Endothelial cell of umbilical vein (primary cell): Measurements from ENCODE around the gene ARHGEF7. TPM values are rescaled to one million over a fixed set of nuclear protein-coding genes. Genes with fewer than 3 reads are reported as not detected.
"Not testable (repeated sequence)": the region's sequence is repeated elsewhere in the genome, so short reads cannot be mapped to it uniquely, and the experiment has no call there.

Source experiments
- BruUV-seq: library from RNA; stranded (reverse); fragments of 400-500 nt; replicated peaks from 2 replicates; lab custom pipeline; 2021; lab: Mats Ljungman, UMichigan
- CTCF ChIA-PET: fragments of 300-600, 350-600 bp; sonication (Branson Sonifier 250); formaldehyde crosslinking; loops from one replicate; lab custom pipeline; 2021; ENCODE audit warnings: antibody characterized with exemption, inconsistent platforms; lab: Charles Lee
- POLR2A ChIA-PET: fragments of 300-600, 350-600 bp; sonication (Branson Sonifier 250); formaldehyde crosslinking; loops from one replicate; lab custom pipeline; 2021; ENCODE audit warnings: antibody characterized with exemption, inconsistent platforms; lab: Charles Lee
- DNase-seq: peaks from one replicate; pipeline ENCODE4 v3.0.0-alpha.2; 2011; ENCODE audit warnings: low read depth, low spot score
- FAIRE-seq: peaks from 2 replicates; lab custom pipeline; 2011; peaks lifted over from hg19 to GRCh38; lab: Jason Lieb, UNC
- H2AFZ ChIP-seq: 2 replicates; pipeline ENCODE4 v1.6.0; 2012; ENCODE audit warnings: low read depth, low read length, control low read depth, inconsistent platforms
- H3K27ac ChIP-seq: 2 replicates; pipeline ENCODE4 v1.5.1; 2011; ENCODE audit warnings: low read depth, mild to moderate bottlenecking, control low read depth, low read length, moderate library complexity; ENCODE audit not compliant: insufficient read depth
- H3K27me3 ChIP-seq, 2 experiments: 2 replicates each; pipeline versions ENCODE4 v1.6.0 to v1.6.1; 2011; ENCODE audit warnings: low read length in 2 of 2, mixed read lengths in 1 of 2; ENCODE audit not compliant: control insufficient read depth in 2 of 2, insufficient read depth in 2 of 2
- H3K36me3 ChIP-seq, 2 experiments: 2 replicates in 1 of 2; 3 replicates in 1 of 2; pipeline ENCODE4 v1.5.1; 2011; ENCODE audit warnings: low read length in 2 of 2, mild to moderate bottlenecking in 1 of 2, moderate library complexity in 1 of 2; ENCODE audit not compliant: control insufficient read depth in 2 of 2, insufficient read depth in 2 of 2; ENCODE audit errors: extremely low read depth in 1 of 2
- H3K4me1 ChIP-seq: 3 replicates; pipeline ENCODE4 v1.5.1; 2011; ENCODE audit warnings: mild to moderate bottlenecking, low read length; ENCODE audit not compliant: control insufficient read depth, insufficient read depth; ENCODE audit errors: extremely low read depth
- H3K4me2 ChIP-seq: 2 replicates; pipeline ENCODE4 v1.6.1; 2011; ENCODE audit warnings: low read length, control low read depth, mixed read lengths; ENCODE audit not compliant: insufficient read depth
- H3K4me3 ChIP-seq, 3 experiments: fragments of 200-600 bp in 1 of 3; sonication (generic), shearing (Covaris generic) in 1 of 3; replicated peaks in 1 of 3; 2 replicates each; pipeline ENCODE4 v1.5.1; 2011 to 2016; ENCODE audit warnings: control low read depth in 3 of 3, low read length in 3 of 3, mild to moderate bottlenecking in 2 of 3, inconsistent platforms in 1 of 3, low read depth in 1 of 3, moderate library complexity in 1 of 3; ENCODE audit not compliant: insufficient read depth in 1 of 3
- H3K79me2 ChIP-seq: 2 replicates; pipeline ENCODE4 v1.6.0; 2012; ENCODE audit warnings: low read length, inconsistent platforms; ENCODE audit not compliant: control insufficient read depth, insufficient read depth
- H3K9ac ChIP-seq: replicated peaks from 2 replicates; pipeline ENCODE3; 2011; ENCODE audit warnings: low read length, control low read depth; ENCODE audit not compliant: insufficient read depth; ENCODE audit errors: extremely low read depth
- H3K9me1 ChIP-seq: replicated peaks from 3 replicates; pipeline ENCODE4 v1.6.0; 2011; ENCODE audit warnings: mild to moderate bottlenecking, low read length; ENCODE audit not compliant: control insufficient read depth, insufficient read depth; ENCODE audit errors: extremely low read depth
- H3K9me3 ChIP-seq: replicated peaks from 2 replicates; pipeline ENCODE4 v1.5.1; 2012; ENCODE audit warnings: low read length, inconsistent platforms; ENCODE audit not compliant: control insufficient read depth, insufficient read depth
- H4K20me1 ChIP-seq: replicated peaks from 2 replicates; pipeline ENCODE3; 2011; ENCODE audit warnings: mild to moderate bottlenecking, low read length; ENCODE audit not compliant: control insufficient read depth, insufficient read depth; ENCODE audit errors: extremely low read depth
- EZH2 ChIP-seq: IDR thresholded peaks from 2 replicates; pipeline ENCODE4 v1.6.1; 2012; ENCODE audit warnings: borderline replicate concordance, low read depth, mild to moderate bottlenecking, moderate library complexity, low read length, inconsistent platforms; ENCODE audit not compliant: severe bottlenecking
- FOS ChIP-seq: IDR thresholded peaks from 2 replicates; pipeline ENCODE4 v1.6.1; 2011; ENCODE audit warnings: mild to moderate bottlenecking, low read length, moderate library complexity, borderline replicate concordance; ENCODE audit not compliant: insufficient read depth
- GATA2 ChIP-seq: IDR thresholded peaks from 2 replicates; pipeline ENCODE4 v1.7.0; 2011; ENCODE audit warnings: low read depth, mild to moderate bottlenecking, moderate library complexity, mixed read lengths, low read length; ENCODE audit not compliant: insufficient read length, insufficient read depth
- JUN ChIP-seq: IDR thresholded peaks from 2 replicates; pipeline ENCODE4 v1.6.1; 2011; ENCODE audit warnings: borderline replicate concordance, low read depth; ENCODE audit not compliant: insufficient read length, insufficient read depth
- MYC ChIP-seq: IDR thresholded peaks from one replicate; pipeline ENCODE4 v1.6.1; 2011; ENCODE audit warnings: mild to moderate bottlenecking, low read depth, low read length
- POLR2A ChIP-seq: IDR thresholded peaks from 2 replicates; pipeline ENCODE4 v1.6.1; 2012; ENCODE audit warnings: low read depth, mild to moderate bottlenecking, control low read depth, low read length
- dilution Hi-C: fragments of 300-500 bp; cut with MboI; formaldehyde crosslinking; loops from one replicate; pipeline ENCODE4 v1.15.0; 2019; ENCODE audit warnings: low sequenced_read_pairs; ENCODE audit not compliant: extremely low pct_ligation_motif_present
- intact Hi-C: fragments of 100-400 bp; cut with micrococcal nuclease; formaldehyde crosslinking; loops from one replicate; pipeline ENCODE4 v1.10.0; 2022
- polyA plus RNA-seq, 4 experiments: library from polyadenylated mRNA; depleted of rRNA in 3 of 4; stranded (reverse) in 3 of 4; unstranded in 1 of 4; fragments of >200 nt; gene quantifications; 2 replicates each; pipeline versions ENCODE4 v1.2.1 to v1.2.3, GENCODE V29; 2011 to 2012; ENCODE audit warnings: missing spikeins in 1 of 4
- total RNA-seq: library from RNA; stranded (reverse); gene quantifications from 2 replicates; pipeline ENCODE4 v1.2.3, GENCODE V29; 2021
- TF ChIP-seq, protein P1 (sequence below): IDR thresholded peaks from 2 replicates; pipeline ENCODE4 v1.6.1; 2011; ENCODE audit not compliant: insufficient read depth, insufficient read length

The ARHGEF7 gene
- total and polyA plus RNA-seq, 2 donors (not counting 3 experiments of a cell fraction or from before 2014, with no cell fraction given) = 94.9 to 155 TPM

DNA sequence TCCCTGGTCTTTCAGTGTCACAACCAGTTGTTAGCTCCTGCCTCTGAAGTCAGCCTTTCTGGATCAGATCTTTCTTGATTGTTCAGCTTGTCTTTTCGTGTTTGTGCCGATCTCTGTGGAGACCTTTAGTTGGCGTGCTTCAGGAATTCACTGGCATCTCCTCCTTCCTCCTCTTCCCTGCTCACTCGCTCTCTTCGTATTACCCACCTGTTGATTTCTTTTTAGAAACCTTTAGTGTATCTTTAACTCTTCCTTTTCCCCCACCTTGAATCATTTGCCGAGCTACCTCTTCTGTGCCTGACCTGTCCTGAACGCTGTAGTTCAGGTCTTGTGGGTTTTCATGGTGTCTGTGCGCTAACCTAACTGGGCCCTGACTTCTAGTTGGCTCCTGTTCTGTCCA is 141.3 kb downstream of the ARHGEF7 start:
- ChIA-PET CTCF (no interaction called here), POLR2A (no interaction called here)
- no peak overlapping the region for H2AFZ ChIP-seq
- peaks cover 5% of the 10 kb centered on the region for H3K4me1 ChIP-seq
- no peak for TF ChIP-seq JUN
- TF ChIP-seq FOS = no peak
- TF ChIP-seq, protein P1, sequence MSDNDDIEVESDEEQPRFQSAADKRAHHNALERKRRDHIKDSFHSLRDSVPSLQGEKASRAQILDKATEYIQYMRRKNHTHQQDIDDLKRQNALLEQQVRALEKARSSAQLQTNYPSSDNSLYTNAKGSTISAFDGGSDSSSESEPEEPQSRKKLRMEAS = no peak
- TF ChIP-seq POLR2A = no peak
- no peak for TF ChIP-seq EZH2
- no peak for TF ChIP-seq MYC
- TF ChIP-seq GATA2 = no peak
- DNase-seq (no peak), FAIRE-seq (no peak)
- dilution Hi-C loops = no loop called here
- H3K36me3 ChIP-seq = peaks cover 12 to 25% of the 10 kb centered on the region in 2 experiments
- H3K9me3 ChIP-seq = no peaks in the 10 kb centered on the region
- H3K27me3 ChIP-seq = no peaks in the 10 kb centered on the region
- H3K4me2 ChIP-seq = no peak overlapping the region
- intact Hi-C loops = no loop called here
- no peak overlapping the region for H3K4me3 ChIP-seq
- no peaks in the 10 kb centered on the region for H4K20me1 ChIP-seq
- no peak overlapping the region for H3K9ac ChIP-seq
- no peaks in the 10 kb centered on the region for H3K9me1 ChIP-seq
- peaks cover 21% of the 10 kb centered on the region for H3K79me2 ChIP-seq
- no peak overlapping the region for H3K27ac ChIP-seq
- BruUV-seq = no TSS peak

DNA sequence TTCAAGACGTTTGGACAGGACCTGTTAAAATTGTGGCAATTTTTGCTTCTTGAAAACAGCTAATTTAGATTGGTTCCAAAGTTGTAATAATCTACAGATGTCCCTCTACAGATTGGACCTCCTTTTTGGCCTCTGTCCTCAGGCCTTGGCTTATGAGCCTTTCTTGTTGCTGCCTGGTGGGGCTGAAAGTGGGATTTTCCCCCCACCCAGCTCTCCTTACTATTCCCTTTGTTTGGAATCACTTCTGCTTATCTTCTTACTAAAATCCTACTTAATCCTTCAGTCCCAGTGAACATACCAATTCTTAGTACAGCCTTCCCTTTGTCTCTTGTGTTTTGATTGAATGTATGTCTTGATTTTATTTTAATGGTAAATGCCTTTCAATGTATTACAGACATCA is 141.8 kb downstream of the ARHGEF7 start:
- Histone ChIP-seq H4K20me1 (no peaks in the 10 kb centered on the region), H3K27ac (no peak overlapping the region), H3K4me1 (peaks cover under 1% of the 10 kb centered on the region), H3K36me3 (peaks cover 12 to 25% of the 10 kb centered on the region in 2 experiments), H3K9me3 (no peaks in the 10 kb centered on the region), H2AFZ (no peak overlapping the region), H3K27me3 (no peaks in the 10 kb centered on the region), H3K9me1 (no peaks in the 10 kb centered on the region), H3K9ac (no peak overlapping the region), H3K4me2 (no peak overlapping the region), H3K4me3 (no peak overlapping the region), H3K79me2 (peaks cover 21% of the 10 kb centered on the region)
- intact Hi-C loops (no loop called here), dilution Hi-C loops (no loop called here)
- BruUV-seq = no TSS peak
- TF ChIP-seq MYC = no peak
- ChIA-PET CTCF (no interaction called here), POLR2A (no interaction called here)
- FAIRE-seq (no peak), DNase-seq (no peak)

DNA sequence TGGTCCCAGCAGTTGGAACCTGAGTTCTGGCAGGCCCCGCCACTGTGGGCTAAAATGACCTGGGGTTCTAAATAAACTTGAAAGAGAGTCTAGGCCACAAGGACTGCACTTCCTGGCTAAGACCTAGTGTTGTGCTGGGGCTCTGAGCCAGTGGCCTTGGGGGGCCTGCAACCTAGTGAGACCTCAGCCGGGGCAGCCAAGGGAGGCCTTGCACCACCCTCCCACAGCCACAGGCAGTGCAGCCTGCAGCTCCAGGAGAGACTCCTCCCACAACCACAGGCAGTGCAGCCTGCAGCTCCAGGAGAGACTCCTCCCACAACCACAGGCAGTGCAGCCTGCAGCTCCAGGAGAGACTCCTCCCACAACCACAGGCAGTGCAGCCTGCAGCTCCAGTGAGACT is 142.8 kb downstream of the ARHGEF7 start:
- BruUV-seq, FAIRE-seq, H3K9ac ChIP-seq, H4K20me1 ChIP-seq, H3K27ac ChIP-seq, POLR2A ChIA-PET, H3K27me3 ChIP-seq, dilution Hi-C loops, DNase-seq, H3K4me1 ChIP-seq, H3K4me2 ChIP-seq, H3K9me3 ChIP-seq, CTCF ChIA-PET, H3K9me1 ChIP-seq, H3K4me3 ChIP-seq, H2AFZ ChIP-seq, intact Hi-C loops: not testable (repeated sequence)
- H3K79me2 ChIP-seq = peaks cover 22% of the 10 kb centered on the region
- peaks cover 12 to 25% of the 10 kb centered on the region in 2 experiments for H3K36me3 ChIP-seq
